H1 (cell line): ENCODE data around the gene CDC42EP3. TPM values are rescaled to one million over a fixed set of nuclear protein-coding genes. Genes with fewer than 3 reads are reported as not detected.

Experiments used
- CTCF ChIA-PET: fragments of 300-600 bp; sonication (Branson Sonifier 250); formaldehyde crosslinking; loops from one replicate; lab custom pipeline; 2021; ENCODE audit not compliant: partially characterized antibody; lab: Charles Lee
- POLR2A ChIA-PET: fragments of 300-600 bp; sonication (Branson Sonifier 250); formaldehyde crosslinking; loops from one replicate; lab custom pipeline; 2021; ENCODE audit warnings: inconsistent platforms; ENCODE audit not compliant: partially characterized antibody; lab: Charles Lee
- DNase-seq, 2 experiments: peaks; one replicate each; pipeline versions ENCODE4 v3.0.0 to v3.0.0-alpha.2; 2010 to 2022; ENCODE audit warnings: low spot score in 2 of 2, low read depth in 1 of 2, mixed read lengths in 1 of 2
- FAIRE-seq: peaks from 2 replicates; lab custom pipeline; 2011; peaks lifted over from hg19 to GRCh38; lab: Jason Lieb, UNC
- H2AFZ ChIP-seq: 2 replicates; pipeline ENCODE4 v1.8.1; 2012; ENCODE audit warnings: low read length, inconsistent platforms
- H2AK5ac ChIP-seq: 2 replicates; pipeline ENCODE4 v1.6.1; 2013; ENCODE audit warnings: low read depth, low read length
- H2BK120ac ChIP-seq: replicated peaks from 2 replicates; pipeline ENCODE3; 2013; ENCODE audit warnings: low read depth, low read length, inconsistent platforms
- H2BK12ac ChIP-seq: 2 replicates; pipeline ENCODE4 v1.6.1; 2013; ENCODE audit warnings: low read depth, low read length
- H2BK15ac ChIP-seq: 2 replicates; pipeline ENCODE4 v1.6.1; 2013; ENCODE audit warnings: low read length
- H2BK20ac ChIP-seq: 2 replicates; pipeline ENCODE4 v1.6.1; 2013; ENCODE audit warnings: low read length
- H2BK5ac ChIP-seq: 2 replicates; pipeline ENCODE4 v1.6.1; 2013; ENCODE audit warnings: low read depth, low read length
- H3K14ac ChIP-seq: 2 replicates; pipeline ENCODE4 v1.6.1; 2013; ENCODE audit warnings: inconsistent platforms; ENCODE audit not compliant: insufficient read length
- H3K18ac ChIP-seq: 2 replicates; pipeline ENCODE4 v1.6.1; 2013; ENCODE audit warnings: low read length; ENCODE audit errors: extremely low read depth
- H3K23ac ChIP-seq: 2 replicates; pipeline ENCODE4 v1.6.1; 2013; ENCODE audit warnings: inconsistent platforms; ENCODE audit not compliant: insufficient read length
- H3K23me2 ChIP-seq: 2 replicates; pipeline ENCODE4 v1.6.1; 2013; ENCODE audit warnings: low read depth, low read length
- H3K27ac ChIP-seq: 2 replicates; pipeline ENCODE4 v1.6.1; 2011; ENCODE audit warnings: low read depth, low read length, inconsistent platforms
- H3K27me3 ChIP-seq, 4 experiments: replicated peaks in 1 of 4; 1 replicate in 1 of 4; 2 replicates in 3 of 4; pipeline versions ENCODE4 v1.6.1 to v1.8.1; 2011 to 2013; ENCODE audit warnings: low read length in 3 of 4, mild to moderate bottlenecking in 3 of 4, inconsistent platforms in 2 of 4, mixed read lengths in 2 of 4, moderate library complexity in 1 of 4; ENCODE audit not compliant: control insufficient read depth in 3 of 4, insufficient read depth in 3 of 4; ENCODE audit errors: extremely low read depth in 1 of 4
- H3K36me3 ChIP-seq, 4 experiments: 2 replicates each; pipeline versions ENCODE4 v1.6.1 to v1.8.1; 2011 to 2013; ENCODE audit warnings: mild to moderate bottlenecking in 4 of 4, low read length in 3 of 4, moderate library complexity in 2 of 4, control low read depth in 1 of 4, inconsistent platforms in 1 of 4; ENCODE audit not compliant: insufficient read depth in 4 of 4, control insufficient read depth in 2 of 4
- H3K4ac ChIP-seq: replicated peaks from 2 replicates; pipeline ENCODE3; 2013; ENCODE audit warnings: low read length, low read depth, mixed read lengths, inconsistent platforms; ENCODE audit not compliant: insufficient read length
- H3K4me1 ChIP-seq, 4 experiments: replicated peaks in 1 of 4; 1 replicate in 1 of 4; 2 replicates in 3 of 4; pipeline versions ENCODE4 v1.6.1 to v1.8.1; 2011 to 2013; ENCODE audit warnings: low read length in 3 of 4, inconsistent platforms in 2 of 4, mixed read lengths in 1 of 4; ENCODE audit not compliant: insufficient read depth in 4 of 4, control insufficient read depth in 3 of 4
- H3K4me2 ChIP-seq, 2 experiments: 2 replicates each; pipeline versions ENCODE4 v1.6.1 to v1.8.1; 2011 to 2013; ENCODE audit warnings: low read depth in 2 of 2, low read length in 2 of 2, control low read depth in 1 of 2, inconsistent platforms in 1 of 2, mild to moderate bottlenecking in 1 of 2; ENCODE audit not compliant: insufficient read depth in 1 of 2
- H3K4me3 ChIP-seq, 4 experiments: fragments of 200-600, 300-600 bp in 1 of 4; sonication (generic), shearing (Covaris generic), sonication (Bioruptor Twin) in 1 of 4; 2 replicates each; pipeline versions ENCODE4 v1.5.1 to v1.8.1; 2011 to 2016; ENCODE audit warnings: low read length in 4 of 4, low read depth in 3 of 4, control low read depth in 2 of 4, inconsistent platforms in 2 of 4, mild to moderate bottlenecking in 2 of 4, mixed read lengths in 1 of 4, moderate library complexity in 1 of 4; ENCODE audit not compliant: insufficient read depth in 2 of 4; ENCODE audit errors: extremely low read depth in 1 of 4
- H3K56ac ChIP-seq: replicated peaks from 2 replicates; pipeline ENCODE3; 2013; ENCODE audit warnings: low read depth, mild to moderate bottlenecking, mixed read lengths, low read length, inconsistent platforms; ENCODE audit not compliant: insufficient read length
- H3K79me1 ChIP-seq: 2 replicates; pipeline ENCODE4 v1.6.1; 2013; ENCODE audit warnings: low read depth, low read length, control low read depth
- H3K79me2 ChIP-seq, 2 experiments: 2 replicates each; pipeline versions ENCODE4 v1.6.1 to v1.8.1; 2012 to 2013; ENCODE audit warnings: low read length in 2 of 2, mild to moderate bottlenecking in 2 of 2, inconsistent platforms in 1 of 2; ENCODE audit not compliant: insufficient read depth in 2 of 2, control insufficient read depth in 1 of 2
- H3K9ac ChIP-seq, 4 experiments: replicated peaks in 1 of 4; 1 replicate in 1 of 4; 2 replicates in 3 of 4; pipeline versions ENCODE4 v1.6.1 to v1.8.1; 2011 to 2013; ENCODE audit warnings: low read depth in 3 of 4, low read length in 3 of 4, control low read depth in 2 of 4, mild to moderate bottlenecking in 2 of 4, moderate library complexity in 2 of 4, inconsistent platforms in 1 of 4; ENCODE audit errors: extremely low read depth in 1 of 4
- H3K9me3 ChIP-seq, 2 experiments: 2 replicates each; pipeline versions ENCODE4 v1.6.1 to v1.8.1; 2012 to 2013; ENCODE audit warnings: mild to moderate bottlenecking in 2 of 2, moderate library complexity in 2 of 2, control low read depth in 1 of 2, inconsistent platforms in 1 of 2, low read depth in 1 of 2, low read length in 1 of 2, mixed read lengths in 1 of 2; ENCODE audit not compliant: insufficient read depth in 2 of 2
- H4K20me1 ChIP-seq, 2 experiments: replicated peaks in 1 of 2; 2 replicates each; pipeline versions ENCODE3 to v1.8.1; 2011 to 2013; ENCODE audit warnings: inconsistent platforms in 2 of 2, low read length in 2 of 2, mild to moderate bottlenecking in 1 of 2; ENCODE audit not compliant: insufficient read depth in 2 of 2, control insufficient read depth in 1 of 2
- H4K5ac ChIP-seq: 2 replicates; pipeline ENCODE4 v1.6.1; 2013; ENCODE audit warnings: low read length, low read depth, mixed read lengths, inconsistent platforms; ENCODE audit not compliant: insufficient read length
- H4K8ac ChIP-seq: 2 replicates; pipeline ENCODE4 v1.8.0; 2013; ENCODE audit warnings: mild to moderate bottlenecking, moderate library complexity, low read length, inconsistent platforms; ENCODE audit not compliant: insufficient read depth; ENCODE audit errors: extremely low read depth
- H4K91ac ChIP-seq: replicated peaks from 2 replicates; pipeline ENCODE3; 2013; ENCODE audit warnings: low read length, mixed read lengths, inconsistent platforms; ENCODE audit not compliant: insufficient read length
- ASH2L ChIP-seq: fragments of 200-600, 300-600 bp; sonication (generic); IDR thresholded peaks from one replicate; pipeline ENCODE4 v1.7.1; 2017; ENCODE audit warnings: low read length
- CHD2 ChIP-seq: IDR thresholded peaks from 2 replicates; pipeline ENCODE4 v1.6.1; 2012; ENCODE audit warnings: low read length, improper control_type of control experiment
- CREB1 ChIP-seq: IDR thresholded peaks from 2 replicates; pipeline ENCODE4 v1.6.1; 2012; ENCODE audit warnings: inconsistent platforms
- E2F6 ChIP-seq: IDR thresholded peaks from 2 replicates; pipeline ENCODE4 v1.6.1; 2012; ENCODE audit warnings: inconsistent platforms
- MAFK ChIP-seq: IDR thresholded peaks from 2 replicates; pipeline ENCODE4 v1.6.1; 2012; ENCODE audit warnings: low read depth, mild to moderate bottlenecking, improper control_type of control experiment, low read length
- PHF8 ChIP-seq: fragments of 200-600 bp; sonication (generic); conservative IDR thresholded peaks from 2 replicates; pipeline ENCODE4 v1.7.1; 2012; ENCODE audit warnings: low read depth, mild to moderate bottlenecking, inconsistent platforms, low read length, moderate library complexity
- POLR2AphosphoS5 ChIP-seq: IDR thresholded peaks from 2 replicates; pipeline ENCODE4 v1.6.1; 2011; ENCODE audit warnings: low read depth, low read length
- RNF2 ChIP-seq: fragments of 200-900, 300-1000 bp; sonication (generic); IDR thresholded peaks from 2 replicates; pipeline ENCODE4 v1.7.1; 2016; ENCODE audit warnings: borderline replicate concordance, low read depth, mild to moderate bottlenecking, antibody characterized with exemption, low read length; ENCODE audit not compliant: poor library complexity, severe bottlenecking; ENCODE audit errors: missing control alignments
- RXRA ChIP-seq: IDR thresholded peaks from 2 replicates; pipeline ENCODE4 v1.6.1; 2011; ENCODE audit warnings: low read depth, mild to moderate bottlenecking, low read length, moderate library complexity; ENCODE audit not compliant: insufficient read depth
- SIRT6 ChIP-seq: IDR thresholded peaks from one replicate; pipeline ENCODE4 v1.7.1; 2012; ENCODE audit warnings: low read length, inconsistent platforms
- TAF1 ChIP-seq: IDR thresholded peaks from 2 replicates; pipeline ENCODE4 v1.6.1; 2011; ENCODE audit warnings: mild to moderate bottlenecking, low read depth, low read length
- WGBS, 2 experiments: shearing (Covaris generic) in 1 of 2; methylation state at CpG; one replicate each; pipeline versions ENCODE4 v1.1.6 to v1.1.7; 2013 to 2015; ENCODE audit warnings: low lambda C conversion rate in 2 of 2, mixed read lengths in 2 of 2, inconsistent platforms in 1 of 2, low coverage in 1 of 2, missing lambda C conversion rate in 1 of 2; ENCODE audit not compliant: insufficient replicate concordance in 2 of 2, insufficient coverage in 1 of 2, insufficient read length in 1 of 2; ENCODE audit errors: extremely low coverage in 1 of 2, missing lambda C conversion rate in 1 of 2; 5-methylcytosine and 5-hydroxymethylcytosine counted together
- polyA plus RNA-seq, 7 experiments: library from polyadenylated mRNA; depleted of rRNA in 3 of 7; stranded (reverse) in 5 of 7; unstranded in 2 of 7; fragments of >200 nt in 5 of 7; fragments of 200-250 nt in 2 of 7; gene quantifications; 1 replicate in 5 of 7; 2 replicates in 1 of 7; 4 replicates in 1 of 7; pipeline versions ENCODE4 v1.2.1 to v1.2.3, GENCODE V29; 2011 to 2013; ENCODE audit warnings: missing spikeins in 2 of 7, mixed read lengths in 2 of 7
- total RNA-seq: library from RNA; stranded (reverse); fragmentation: NEBNext Ultra II Directional; extraction: Animal tissue kit (Norgen Biotek cat#: 25700); gene quantifications from 2 replicates; pipeline ENCODE4 v1.2.1, GENCODE V29; 2021

The CDC42EP3 gene
- total and polyA plus RNA-seq, 2 of the 8 experiments (the other 6 are each of a cell fraction or from before 2014, with no cell fraction given) = 18.4 to 24.7 TPM

DNA sequence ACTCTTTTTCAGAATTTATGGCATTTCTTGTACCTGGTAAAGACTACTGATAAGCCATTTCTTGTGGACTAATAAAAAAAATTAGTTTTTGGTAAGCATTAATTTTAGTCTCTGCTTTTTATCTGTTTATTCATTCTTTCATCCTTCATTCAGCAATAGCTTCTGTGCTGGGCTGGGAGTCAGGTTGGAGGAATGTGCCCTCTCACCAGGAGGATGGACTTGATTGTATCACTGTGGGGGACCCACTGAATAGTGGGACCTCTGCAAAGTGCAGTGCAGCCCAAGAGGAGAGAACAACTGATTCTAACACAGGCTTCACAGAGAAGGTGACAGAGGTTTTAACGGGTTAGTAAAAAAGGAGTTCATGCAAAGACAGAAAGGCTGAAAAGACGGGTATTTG lies 39.1 kb downstream of the CDC42EP3 start:
- no peaks in the 10 kb centered on the region for H4K20me1 ChIP-seq
- H3K79me2 ChIP-seq = no peaks in the 10 kb centered on the region
- H2BK12ac ChIP-seq = no peak overlapping the region
- no peaks in the 10 kb centered on the region for H3K79me1 ChIP-seq
- no peak overlapping the region for H2BK15ac ChIP-seq
- WGBS, 2 experiments = 97% methylated on average over 2 of the region's 2 CpGs; no CpG with 5 or more reads in 1 of the 2 experiments
- no peak overlapping the region for H2BK5ac ChIP-seq
- H3K4me1 ChIP-seq = no peaks in the 10 kb centered on the region
- H2AK5ac ChIP-seq = no peak overlapping the region
- H3K4me2 ChIP-seq = no peak overlapping the region
- H3K27ac ChIP-seq = no peak overlapping the region
- H3K36me3 ChIP-seq = no peaks in the 10 kb centered on the region
- no peak overlapping the region for H3K14ac ChIP-seq
- TF ChIP-seq SIRT6 (no peak), PHF8 (no peak), CHD2 (no peak), TAF1 (no peak), RXRA (no peak), RNF2 (no peak), POLR2AphosphoS5 (no peak), E2F6 (no peak), MAFK (no peak), CREB1 (no peak), ASH2L (no peak)
- no peak overlapping the region for H3K4ac ChIP-seq
- no peak overlapping the region; a peak in 1 of 7 replicates for H3K9ac ChIP-seq
- H3K4me3 ChIP-seq = no peak overlapping the region
- H3K18ac ChIP-seq = no peak overlapping the region
- no peak overlapping the region for H3K23ac ChIP-seq
- H2BK120ac ChIP-seq = no peak overlapping the region
- no peak overlapping the region for H2AFZ ChIP-seq
- H3K27me3 ChIP-seq = no peaks in the 10 kb centered on the region
- CTCF ChIA-PET = interaction anchor here (1.1 to 1.7 kb wide), 2 partner anchors 13 to 95 kb away, joined by 3 to 9 read pairs; no protein-coding TSS in a partner anchor
- no peak overlapping the region for H4K8ac ChIP-seq
- no peak overlapping the region for H2BK20ac ChIP-seq
- H3K23me2 ChIP-seq = no peaks in the 10 kb centered on the region
- FAIRE-seq (no peak), DNase-seq (no peak)
- POLR2A ChIA-PET = no interaction called here
- no peak overlapping the region for H4K91ac ChIP-seq
- no peak overlapping the region for H4K5ac ChIP-seq
- no peaks in the 10 kb centered on the region for H3K9me3 ChIP-seq
- H3K56ac ChIP-seq = no peak overlapping the region
